Neuron (in vitro differentiated cells): ENCODE measurements around the gene FEZ2.

Experiments used
- H2AFZ ChIP-seq: one replicate; pipeline ENCODE4 v1.6.1; 2013; ENCODE audit warnings: low read depth, mild to moderate bottlenecking, inconsistent platforms, low read length, moderate library complexity
- H3K27me3 ChIP-seq: one replicate; pipeline ENCODE4 v1.6.1; 2013; ENCODE audit warnings: low read length; ENCODE audit not compliant: insufficient read depth
- H3K36me3 ChIP-seq: one replicate; pipeline ENCODE4 v1.6.1; 2013; ENCODE audit warnings: low read length; ENCODE audit not compliant: insufficient read depth
- H3K4me1 ChIP-seq: one replicate; pipeline ENCODE4 v1.6.1; 2013; ENCODE audit warnings: low read length; ENCODE audit not compliant: insufficient read depth
- H3K4me3 ChIP-seq: 2 replicates; pipeline ENCODE4 v1.5.1; 2013; ENCODE audit warnings: mild to moderate bottlenecking, low read length, moderate library complexity
- H3K9me3 ChIP-seq: one replicate; pipeline ENCODE4 v1.6.1; 2013; ENCODE audit warnings: low read length

FEZ2 gene

DNA sequence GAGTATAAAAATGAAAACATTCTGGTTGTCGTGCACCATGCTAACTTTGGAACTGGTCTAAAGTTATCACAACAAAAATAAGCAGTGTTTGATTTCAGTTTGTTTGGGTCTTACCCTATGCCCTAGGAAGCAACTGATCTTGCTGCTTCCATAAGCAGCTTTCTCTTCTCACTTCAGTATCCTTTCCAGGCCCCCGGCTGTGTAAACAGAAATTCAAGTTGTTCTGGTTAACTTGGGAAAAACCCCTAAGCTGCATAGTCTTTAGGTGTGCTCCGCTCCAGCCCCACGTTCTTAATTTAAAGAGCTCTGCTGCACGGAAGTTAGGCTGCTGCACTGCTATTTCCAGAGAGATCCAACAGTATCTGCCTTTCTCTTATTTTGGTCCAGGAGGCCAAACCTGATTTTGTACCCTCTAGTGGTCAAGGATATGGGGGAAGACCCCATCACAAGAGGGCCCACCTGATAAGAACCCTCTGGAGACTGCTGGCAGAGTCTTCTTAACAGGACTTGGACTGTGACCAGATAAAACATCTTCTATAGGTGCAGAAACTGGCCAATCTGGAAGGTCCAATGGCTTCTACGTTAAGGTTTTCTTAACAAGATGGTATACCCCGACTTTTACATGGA lies 69.1 kb downstream of the FEZ2 start:
- H3K9me3 ChIP-seq, result no peaks in the 10 kb centered on the region
- H3K36me3 ChIP-seq, result no peaks in the 10 kb centered on the region
- H3K27me3 ChIP-seq, result no peaks in the 10 kb centered on the region
- H3K4me3 ChIP-seq, result no peak overlapping the region
- no peak overlapping the region for H2AFZ ChIP-seq
- peaks cover 16% of the 10 kb centered on the region for H3K4me1 ChIP-seq

DNA sequence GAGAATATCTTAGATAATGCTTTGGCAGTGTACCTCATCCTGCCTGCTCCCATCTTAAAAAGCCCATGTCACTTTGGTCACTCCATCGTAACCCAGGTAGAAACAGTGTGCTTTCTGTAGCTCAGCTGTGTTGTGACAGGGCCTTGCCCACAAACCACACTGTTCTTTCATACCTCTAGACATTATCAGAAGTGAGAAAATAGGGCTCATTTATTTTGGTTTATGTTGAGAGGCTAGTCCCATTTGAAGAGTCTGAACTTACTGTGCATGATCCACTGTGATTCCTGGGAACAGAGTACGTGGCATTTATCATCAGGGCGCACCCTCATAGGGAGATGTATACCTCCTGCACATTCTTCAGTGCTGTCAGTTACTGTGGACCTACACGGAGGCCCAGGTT lies 69.7 kb downstream of the FEZ2 start:
- H3K27me3 ChIP-seq, result no peaks in the 10 kb centered on the region
- H3K4me1 ChIP-seq, result peaks cover 16% of the 10 kb centered on the region
- no peaks in the 10 kb centered on the region for H3K36me3 ChIP-seq
- H3K9me3 ChIP-seq, result no peaks in the 10 kb centered on the region
- H3K4me3 ChIP-seq, result no peak overlapping the region
- no peak overlapping the region for H2AFZ ChIP-seq

DNA sequence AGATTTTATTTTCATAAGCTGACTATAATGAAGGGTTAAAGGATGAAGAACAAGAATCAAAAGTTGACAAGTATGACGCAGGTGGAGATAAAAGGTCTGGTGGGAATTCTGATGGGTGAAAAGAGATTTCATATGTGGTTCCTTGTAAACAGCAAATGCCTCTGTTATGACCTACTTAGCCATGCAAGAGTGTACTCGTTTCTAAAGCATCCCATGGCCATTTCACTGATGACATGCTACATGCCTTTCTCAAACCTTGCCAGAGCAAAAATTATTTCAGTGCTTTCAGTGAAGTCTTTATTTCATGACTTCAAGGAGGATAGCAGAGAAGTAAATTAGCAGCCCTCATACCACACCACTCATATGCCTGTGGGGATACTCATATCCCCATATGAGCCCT lies 71.7 kb downstream of the FEZ2 start:
- H2AFZ ChIP-seq, result no peak overlapping the region
- H3K36me3 ChIP-seq, result no peaks in the 10 kb centered on the region
- H3K27me3 ChIP-seq, result no peaks in the 10 kb centered on the region
- H3K4me3 ChIP-seq, result no peak overlapping the region
- H3K4me1 ChIP-seq, result peaks cover 16% of the 10 kb centered on the region
- H3K9me3 ChIP-seq, result no peaks in the 10 kb centered on the region

DNA sequence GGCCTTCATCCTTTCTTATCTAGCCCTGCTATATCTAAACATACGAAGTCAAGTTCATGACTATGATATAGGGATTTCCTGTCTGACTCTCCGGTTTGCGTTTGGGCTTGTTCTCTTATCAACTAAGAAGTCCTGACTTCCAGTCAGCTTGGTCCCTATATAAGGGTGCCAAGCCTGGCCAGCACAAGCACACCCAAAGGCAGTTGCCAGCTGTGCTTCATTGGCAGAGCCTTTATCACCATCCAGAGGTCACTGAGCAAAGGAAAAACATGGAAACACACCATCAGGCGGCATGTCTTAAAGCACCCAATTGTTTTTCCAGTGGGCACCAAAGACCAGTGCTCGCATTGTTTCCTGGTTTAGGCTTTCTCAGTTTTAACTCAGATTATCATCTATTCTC lies 72.7 kb downstream of the FEZ2 start:
- no peak overlapping the region for H3K4me3 ChIP-seq
- H3K27me3 ChIP-seq, result no peaks in the 10 kb centered on the region
- H2AFZ ChIP-seq, result no peak overlapping the region
- H3K9me3 ChIP-seq, result no peaks in the 10 kb centered on the region
- H3K4me1 ChIP-seq, result peaks cover 9% of the 10 kb centered on the region
- H3K36me3 ChIP-seq, result peaks cover 6% of the 10 kb centered on the region

DNA sequence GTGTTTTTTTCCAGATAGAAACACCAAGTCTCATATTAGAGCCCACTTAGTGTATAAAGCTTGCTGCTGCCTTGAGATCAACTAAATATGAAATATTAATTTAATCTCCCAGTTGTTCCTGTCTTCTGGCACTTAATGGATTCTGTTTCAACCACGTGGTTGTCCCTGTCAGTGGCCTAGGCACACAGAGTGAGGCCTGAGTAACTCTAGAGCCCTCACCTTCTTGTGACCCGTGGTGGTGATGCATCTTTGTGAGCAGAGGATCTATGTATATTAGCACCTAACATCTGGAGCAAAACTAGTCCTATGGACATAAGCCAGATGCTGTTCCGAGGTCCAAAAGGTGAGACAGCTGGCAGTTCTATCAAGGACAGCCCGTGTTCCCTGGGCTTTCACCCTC lies 74.8 kb downstream of the FEZ2 start:
- H3K4me3 ChIP-seq, result no peak overlapping the region
- no peaks in the 10 kb centered on the region for H3K27me3 ChIP-seq
- no peaks in the 10 kb centered on the region for H3K9me3 ChIP-seq
- no peak overlapping the region for H2AFZ ChIP-seq
- peaks cover 8% of the 10 kb centered on the region for H3K36me3 ChIP-seq
- no peaks in the 10 kb centered on the region for H3K4me1 ChIP-seq

DNA sequence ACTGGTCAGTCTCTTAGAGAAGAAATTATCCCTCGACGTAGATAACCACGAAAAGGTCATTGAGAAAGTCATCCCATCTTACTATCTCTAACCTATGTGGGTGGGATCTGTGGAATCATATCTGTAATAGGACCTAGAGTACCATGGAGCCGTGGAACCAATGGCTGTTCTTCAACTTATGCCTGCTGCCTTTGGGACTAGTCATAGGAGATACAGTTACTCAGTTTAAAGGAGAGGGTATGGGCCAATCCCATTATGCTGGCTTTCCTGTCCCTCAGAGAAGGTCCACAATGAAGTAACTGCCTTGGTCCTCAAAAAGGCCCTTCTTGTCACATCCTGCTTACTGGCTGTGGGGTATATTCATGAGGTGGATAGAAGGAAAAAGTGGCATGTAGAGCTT lies 77.5 kb downstream of the FEZ2 start:
- no peak overlapping the region for H2AFZ ChIP-seq
- H3K27me3 ChIP-seq, result no peaks in the 10 kb centered on the region
- peaks cover 18% of the 10 kb centered on the region for H3K36me3 ChIP-seq
- no peaks in the 10 kb centered on the region for H3K4me1 ChIP-seq
- no peaks in the 10 kb centered on the region for H3K9me3 ChIP-seq
- no peak overlapping the region for H3K4me3 ChIP-seq

DNA sequence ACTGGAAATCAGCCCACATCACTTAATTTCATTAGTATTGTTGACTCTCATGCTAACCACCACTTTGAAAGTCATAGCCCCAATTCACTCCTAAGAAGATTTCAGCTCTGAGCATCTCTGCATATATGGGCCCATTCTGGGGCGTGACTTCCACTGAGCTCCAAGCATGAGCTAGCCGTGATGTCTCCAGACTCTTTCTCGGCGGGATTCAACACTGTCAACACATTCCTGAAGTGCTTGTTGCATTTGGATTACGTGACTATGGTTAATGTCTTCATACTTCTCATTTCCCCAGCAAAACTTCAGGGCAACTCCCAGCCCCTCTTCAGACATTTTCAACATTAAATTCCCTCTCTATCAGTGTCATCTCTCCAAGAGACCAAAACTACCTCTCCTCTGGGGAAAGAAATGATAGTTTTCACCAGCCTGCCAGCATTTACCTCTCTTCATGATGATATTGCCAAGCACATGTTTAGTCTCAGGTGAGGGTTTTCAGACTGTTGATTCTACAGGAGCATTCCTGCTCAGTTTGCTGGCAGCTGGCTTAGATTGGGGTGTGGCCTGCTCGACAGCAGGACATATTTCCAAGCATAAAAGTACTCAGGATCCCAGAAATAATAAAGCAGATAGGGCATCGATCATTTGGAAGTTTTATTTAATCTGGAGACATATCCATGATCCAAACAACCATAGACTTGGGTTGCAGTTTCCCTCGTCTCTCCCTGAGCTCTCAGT lies 81.7 kb downstream of the FEZ2 start:
- no peak overlapping the region for H2AFZ ChIP-seq
- no peak overlapping the region for H3K4me3 ChIP-seq
- H3K27me3 ChIP-seq, result no peaks in the 10 kb centered on the region
- H3K36me3 ChIP-seq, result peaks cover 19% of the 10 kb centered on the region
- no peaks in the 10 kb centered on the region for H3K4me1 ChIP-seq
- no peaks in the 10 kb centered on the region for H3K9me3 ChIP-seq

DNA sequence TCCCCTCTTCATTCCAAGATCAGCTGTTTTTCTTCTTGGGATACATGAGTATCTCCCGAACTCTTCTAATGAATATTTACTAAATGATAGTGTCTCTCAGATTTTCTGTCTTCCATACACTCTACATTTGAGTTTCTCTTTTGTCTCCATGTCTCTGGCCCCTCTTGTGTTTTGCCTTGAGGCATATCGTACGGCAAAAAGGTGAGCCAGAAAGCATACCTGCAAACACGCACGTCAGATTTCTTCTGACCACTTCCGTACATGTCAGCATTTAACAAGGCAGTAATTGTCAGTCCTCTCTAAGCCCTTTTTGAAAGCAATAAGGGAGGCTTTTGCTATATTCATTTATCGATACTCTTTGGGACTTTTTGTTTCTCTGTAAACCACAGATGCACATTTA lies 82.4 kb downstream of the FEZ2 start:
- Histone ChIP-seq H2AFZ (no peak overlapping the region), H3K36me3 (peaks cover 17% of the 10 kb centered on the region), H3K4me3 (no peak overlapping the region), H3K4me1 (no peaks in the 10 kb centered on the region), H3K9me3 (no peaks in the 10 kb centered on the region), H3K27me3 (no peaks in the 10 kb centered on the region)

DNA sequence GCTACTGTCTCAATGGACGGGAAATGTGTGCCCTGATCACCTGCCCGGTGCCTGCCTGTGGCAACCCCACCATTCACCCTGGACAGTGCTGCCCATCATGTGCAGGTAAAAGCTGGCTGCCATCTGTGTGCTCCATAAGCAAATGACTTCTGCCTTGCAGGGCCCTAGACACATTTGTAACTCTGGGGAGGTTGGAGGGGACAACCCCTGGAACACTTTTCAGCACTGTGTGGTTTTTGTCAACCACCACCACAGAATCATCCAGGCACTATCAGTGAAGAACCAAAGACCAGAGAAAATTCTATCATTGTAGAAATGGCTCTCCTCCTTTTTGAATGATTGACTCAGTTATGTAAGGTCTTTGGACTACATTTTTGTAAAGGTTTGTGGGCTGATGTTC lies 84.3 kb downstream of the FEZ2 start:
- Histone ChIP-seq H3K36me3 (peaks cover 11% of the 10 kb centered on the region), H2AFZ (no peak overlapping the region), H3K4me3 (no peak overlapping the region), H3K9me3 (no peaks in the 10 kb centered on the region), H3K27me3 (no peaks in the 10 kb centered on the region), H3K4me1 (no peaks in the 10 kb centered on the region)

DNA sequence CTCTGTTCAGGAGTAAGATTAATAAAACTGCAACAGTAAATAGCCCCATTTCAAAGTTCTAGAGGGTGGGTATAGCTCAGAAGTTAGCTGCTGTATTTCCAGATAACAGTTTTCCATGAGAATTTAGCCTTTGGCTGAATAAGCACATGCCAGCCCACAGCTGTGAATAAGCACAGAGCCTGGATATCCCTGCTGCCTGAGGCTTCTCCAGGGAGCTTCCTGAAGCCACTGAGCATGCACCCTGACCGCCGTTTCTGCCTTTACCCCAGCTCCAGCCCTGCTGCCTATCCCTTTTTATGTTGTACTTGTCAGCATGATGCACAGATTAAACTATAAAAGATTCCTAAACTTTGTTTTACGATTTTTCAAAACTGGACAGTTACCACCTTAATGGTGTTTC lies 85.3 kb downstream of the FEZ2 start:
- H3K4me3 ChIP-seq, result no peak overlapping the region
- no peaks in the 10 kb centered on the region for H3K27me3 ChIP-seq
- peaks cover 11% of the 10 kb centered on the region for H3K36me3 ChIP-seq
- H3K4me1 ChIP-seq, result no peaks in the 10 kb centered on the region
- H3K9me3 ChIP-seq, result no peaks in the 10 kb centered on the region
- H2AFZ ChIP-seq, result no peak overlapping the region

DNA sequence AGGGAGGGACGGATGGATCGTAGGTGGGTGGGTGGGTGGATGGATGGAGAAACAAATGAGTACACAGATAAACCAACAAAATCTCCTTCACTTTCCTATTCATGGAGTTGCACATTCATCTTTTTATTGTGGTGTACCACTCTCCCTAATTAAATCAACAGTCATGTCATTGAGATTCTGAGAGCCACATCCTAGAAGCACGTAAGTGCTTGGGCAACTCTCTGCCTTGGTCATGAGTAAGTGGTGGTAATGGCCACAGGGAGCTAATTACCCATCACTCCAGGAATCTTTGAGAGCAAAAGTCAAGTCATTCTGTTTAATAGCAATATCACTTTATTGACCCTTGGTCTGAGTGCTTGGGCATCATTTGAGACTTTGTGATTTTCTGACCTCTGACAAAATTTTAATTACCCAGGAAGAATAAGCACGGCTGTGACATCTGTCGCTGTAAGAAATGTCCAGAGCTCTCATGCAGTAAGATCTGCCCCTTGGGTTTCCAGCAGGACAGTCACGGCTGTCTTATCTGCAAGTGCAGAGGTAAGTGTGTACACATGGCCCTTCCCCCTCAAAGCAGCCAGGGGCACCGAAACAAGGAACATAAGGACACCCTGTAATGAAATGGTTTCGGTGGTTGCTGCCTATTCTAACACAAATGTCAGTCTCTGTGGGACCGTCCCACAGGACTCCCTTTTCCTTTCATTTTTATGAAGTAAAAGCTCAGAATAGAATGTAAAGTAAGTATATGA lies 85.9 kb downstream of the FEZ2 start:
- no peak overlapping the region for H2AFZ ChIP-seq
- H3K4me1 ChIP-seq, result no peaks in the 10 kb centered on the region
- H3K4me3 ChIP-seq, result no peak overlapping the region
- H3K27me3 ChIP-seq, result no peaks in the 10 kb centered on the region
- no peaks in the 10 kb centered on the region for H3K9me3 ChIP-seq
- peaks cover 7% of the 10 kb centered on the region for H3K36me3 ChIP-seq

DNA sequence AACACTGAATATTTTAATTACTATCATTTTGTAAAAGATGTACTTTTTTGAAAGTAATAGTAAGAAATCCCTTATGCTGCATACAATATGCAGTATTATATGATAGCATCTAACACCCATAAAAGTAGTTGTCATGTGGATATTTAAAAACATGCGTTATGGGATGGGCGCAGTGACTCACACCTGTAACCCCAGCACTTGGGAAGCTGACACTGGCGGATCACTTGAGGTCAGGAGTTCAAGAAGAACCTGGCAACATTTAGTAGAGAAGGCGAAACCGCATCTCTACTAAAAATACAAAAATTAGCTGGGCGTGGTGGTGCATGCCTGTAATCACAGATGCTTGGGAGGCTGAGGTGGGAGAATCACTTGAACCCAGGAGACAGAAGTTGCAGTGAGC lies 88.9 kb downstream of the FEZ2 start:
- no peak overlapping the region for H2AFZ ChIP-seq
- H3K4me3 ChIP-seq, result no peak overlapping the region
- no peaks in the 10 kb centered on the region for H3K9me3 ChIP-seq
- no peaks in the 10 kb centered on the region for H3K4me1 ChIP-seq
- no peaks in the 10 kb centered on the region for H3K36me3 ChIP-seq
- H3K27me3 ChIP-seq, result no peaks in the 10 kb centered on the region

DNA sequence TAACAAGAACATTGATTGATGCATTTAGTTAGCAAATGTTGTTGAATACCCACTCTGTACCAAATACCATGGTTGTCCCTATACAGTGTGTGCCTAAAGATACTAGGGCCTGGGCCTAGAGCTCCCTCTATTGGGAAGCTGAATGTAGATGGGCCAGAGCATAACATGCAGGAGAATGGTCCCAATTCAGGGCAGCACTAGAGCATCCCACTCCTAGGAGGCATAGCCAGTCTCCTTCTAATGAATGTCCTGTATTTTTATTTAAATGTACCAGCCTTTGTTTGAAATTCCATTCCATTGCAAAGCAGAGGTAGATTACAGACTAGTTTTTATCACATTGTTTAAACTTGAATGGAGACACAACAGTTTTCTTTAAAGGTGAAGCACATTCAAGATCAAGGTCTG lies 90.6 kb downstream of the FEZ2 start:
- Histone ChIP-seq H3K4me1 (no peaks in the 10 kb centered on the region), H2AFZ (no peak overlapping the region), H3K27me3 (no peaks in the 10 kb centered on the region), H3K36me3 (no peaks in the 10 kb centered on the region), H3K4me3 (no peak overlapping the region), H3K9me3 (no peaks in the 10 kb centered on the region)
